Measurements from ENCODE around the gene PRSS53.
"Not testable (repeated sequence)": the region's sequence is repeated elsewhere in the genome, so short reads cannot be mapped to it uniquely, and the experiment has no call there.

The PRSS53 gene

GRCh38 chr16:31088459-31089183 lies at the start of gene PRSS53:
Gene PRSS53 (minus strand): TSS chr16:31088943. CDS start chr16:31088809, 134 bp downstream.
- H3K27ac Mint-ChIP-seq, result no peak within 1 kb of the TSS
- H3K36me3 Mint-ChIP-seq (ENCODE audit: low read depth), result peaks cover 10% of the 10 kb centered on the region
- DNase-seq (ENCODE audit: low spot score), result no peak
- H3K27me3 Mint-ChIP-seq (ENCODE audit: low read depth), result no peaks in the 10 kb centered on the region
- peaks cover 1% of the 10 kb centered on the region for H3K4me1 Mint-ChIP-seq (ENCODE audit: low read depth)
- no peaks in the 10 kb centered on the region for H3K9me3 Mint-ChIP-seq
- H3K4me3 Mint-ChIP-seq, result no peak within 1 kb of the TSS

DNA sequence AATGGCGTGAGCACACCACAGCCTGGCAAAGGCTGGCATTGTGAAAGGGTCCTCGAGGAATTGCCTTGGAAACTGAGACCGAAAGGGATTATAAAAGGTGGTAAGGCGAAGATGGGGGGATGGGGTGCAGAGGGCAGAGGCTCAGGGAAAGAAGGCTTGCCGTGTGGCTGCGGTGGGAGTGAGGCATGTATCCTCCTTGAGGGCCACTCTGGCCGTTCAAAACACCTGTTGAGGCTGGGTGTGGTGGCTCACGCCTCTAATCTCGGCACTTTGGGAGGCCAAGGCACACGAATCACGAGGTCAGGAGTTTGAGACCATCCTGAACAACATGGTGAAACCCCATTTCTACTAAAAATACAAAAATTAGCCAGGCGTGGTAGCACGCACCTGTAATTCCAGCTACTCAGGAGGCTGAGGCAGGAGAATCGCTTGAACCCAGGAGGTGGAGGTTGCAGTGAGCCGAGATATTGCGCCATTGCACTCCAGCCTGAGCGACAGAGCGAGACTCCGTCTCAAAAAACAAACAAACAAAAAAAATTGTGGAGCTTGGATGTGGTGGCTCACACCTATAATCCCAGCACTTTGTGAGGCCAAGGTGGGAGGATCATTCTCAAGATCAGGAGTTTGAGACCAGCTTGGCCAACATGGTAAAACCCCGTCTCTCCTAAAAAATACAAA lies 48.2 kb upstream of the PRSS53 start:
- not testable (repeated sequence) for H3K9me3 Mint-ChIP-seq

DNA sequence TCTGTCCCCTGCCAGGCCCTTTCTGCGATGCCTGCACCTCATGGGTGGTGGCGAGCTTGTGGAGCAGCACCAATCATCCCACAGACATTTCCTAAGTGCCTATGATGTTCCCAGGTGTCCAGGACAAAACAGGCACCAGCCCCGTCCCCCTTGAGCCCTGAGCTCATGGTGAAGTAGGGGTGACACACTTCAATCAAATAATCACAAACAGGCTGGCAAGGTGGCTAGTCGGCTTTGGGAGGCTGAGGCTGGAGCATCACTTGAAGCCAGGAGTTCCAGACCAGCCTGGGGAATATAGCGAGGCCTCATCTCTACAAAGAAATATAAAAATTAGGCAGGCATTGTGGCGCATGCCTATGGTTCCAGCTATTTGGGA lies 47.5 kb upstream of the PRSS53 start:
- Mint-ChIP-seq H3K4me3 (no peak overlapping the region), H3K9me3 (no peaks in the 10 kb centered on the region), H3K27me3 (ENCODE audit: low read depth) (no peaks in the 10 kb centered on the region), H3K36me3 (ENCODE audit: low read depth) (peaks cover 2% of the 10 kb centered on the region), H3K27ac (no peak overlapping the region), H3K4me1 (ENCODE audit: low read depth) (peaks cover 2% of the 10 kb centered on the region)
- DNase-seq (ENCODE audit: low spot score), result no peak

More for the DNA sequence above, 48.2 kb upstream of the PRSS53 start:
- H3K4me3 Mint-ChIP-seq; H3K27ac Mint-ChIP-seq; DNase-seq (ENCODE audit: low spot score); H3K4me1 Mint-ChIP-seq (ENCODE audit: low read depth); H3K36me3 Mint-ChIP-seq (ENCODE audit: low read depth); H3K27me3 Mint-ChIP-seq (ENCODE audit: low read depth): not testable (repeated sequence)

GRCh38 chr16:31135535-31136286 lies 47.0 kb upstream of the PRSS53 start, which contains the start of gene PRSS8:
Gene PRSS8 (minus strand): TSS chr16:31135727. CDS start chr16:31135498, 229 bp downstream.
- H3K27ac Mint-ChIP-seq, result no peak within 1 kb of the TSS
- DNase-seq (ENCODE audit: low spot score), result no peak
- H3K4me1 Mint-ChIP-seq (ENCODE audit: low read depth), result peaks cover 1% of the 10 kb centered on the region
- no peaks in the 10 kb centered on the region for H3K27me3 Mint-ChIP-seq (ENCODE audit: low read depth)
- H3K36me3 Mint-ChIP-seq (ENCODE audit: low read depth), result peaks cover 2% of the 10 kb centered on the region
- no peak within 1 kb of the TSS for H3K4me3 Mint-ChIP-seq
- no peaks in the 10 kb centered on the region for H3K9me3 Mint-ChIP-seq

- Mint-ChIP-seq H3K27ac (no peak overlapping the region), H3K4me3 (no peak overlapping the region), H3K9me3 (no peaks in the 10 kb centered on the region), H3K36me3 (ENCODE audit: low read depth) (peaks cover 2% of the 10 kb centered on the region), H3K4me1 (ENCODE audit: low read depth) (no peaks in the 10 kb centered on the region), H3K27me3 (ENCODE audit: low read depth) (no peaks in the 10 kb centered on the region)
- no peak for DNase-seq (ENCODE audit: low spot score)
Observed at GRCh38 chr16:31134625-31135534, 46.1 kb upstream of the PRSS53 start.

DNA sequence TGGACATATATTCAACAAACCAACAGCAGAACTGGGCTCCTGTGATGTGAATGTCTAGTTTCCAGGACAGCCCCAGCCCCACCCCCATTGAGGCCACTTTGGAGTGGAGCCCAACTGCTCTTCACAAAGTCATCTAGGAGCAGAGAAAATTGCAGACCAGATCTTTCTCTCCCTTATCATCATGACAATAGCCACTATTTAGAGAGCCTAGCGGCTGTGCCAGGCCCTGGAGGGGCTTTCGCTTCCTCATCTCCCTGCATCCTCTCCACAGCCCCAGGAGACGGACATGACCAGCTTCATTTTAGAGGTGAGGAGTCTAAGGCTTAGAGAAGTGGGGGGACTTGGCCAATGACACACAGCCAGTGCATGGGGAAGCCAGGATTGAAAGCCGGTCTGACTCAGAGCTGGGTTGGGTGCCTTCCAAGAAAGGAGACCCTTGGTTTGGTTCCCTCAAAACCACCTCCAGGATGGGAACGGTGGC lies 45.4 kb upstream of the PRSS53 start:
- Mint-ChIP-seq H3K36me3 (ENCODE audit: low read depth) (peaks cover 2% of the 10 kb centered on the region), H3K27me3 (ENCODE audit: low read depth) (no peaks in the 10 kb centered on the region), H3K27ac (no peak overlapping the region), H3K4me3 (no peak overlapping the region), H3K9me3 (no peaks in the 10 kb centered on the region), H3K4me1 (ENCODE audit: low read depth) (no peaks in the 10 kb centered on the region)
- no peak for DNase-seq (ENCODE audit: low spot score)

DNA sequence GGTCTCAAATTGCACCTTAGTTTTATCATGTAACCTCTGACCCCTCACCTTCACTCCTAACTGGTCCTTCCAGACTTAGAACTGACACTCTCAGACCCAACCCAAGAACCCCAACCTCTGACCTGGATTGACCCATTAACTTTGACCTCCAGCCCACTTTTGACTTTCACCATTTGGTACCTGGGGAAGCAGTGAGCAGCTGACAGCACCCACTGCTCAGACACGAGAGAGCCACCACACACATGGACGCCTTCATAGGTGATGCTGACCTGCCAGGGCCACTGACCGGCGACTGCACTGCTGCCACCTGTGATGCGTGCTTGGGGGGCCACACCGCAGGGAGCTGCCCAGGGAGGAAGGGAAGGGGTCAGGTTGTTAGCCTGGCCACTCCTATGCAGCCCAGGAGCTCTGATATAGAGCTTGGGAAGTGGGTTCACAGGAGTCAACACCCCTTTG lies 44.3 kb upstream of the PRSS53 start:
- no peak overlapping the region for H3K4me3 Mint-ChIP-seq
- H3K9me3 Mint-ChIP-seq, result no peaks in the 10 kb centered on the region
- H3K27ac Mint-ChIP-seq, result no peak overlapping the region
- no peaks in the 10 kb centered on the region for H3K27me3 Mint-ChIP-seq (ENCODE audit: low read depth)
- no peak for DNase-seq (ENCODE audit: low spot score)
- peaks cover 3% of the 10 kb centered on the region for H3K4me1 Mint-ChIP-seq (ENCODE audit: low read depth)
- peaks cover 2% of the 10 kb centered on the region for H3K36me3 Mint-ChIP-seq (ENCODE audit: low read depth)

DNA sequence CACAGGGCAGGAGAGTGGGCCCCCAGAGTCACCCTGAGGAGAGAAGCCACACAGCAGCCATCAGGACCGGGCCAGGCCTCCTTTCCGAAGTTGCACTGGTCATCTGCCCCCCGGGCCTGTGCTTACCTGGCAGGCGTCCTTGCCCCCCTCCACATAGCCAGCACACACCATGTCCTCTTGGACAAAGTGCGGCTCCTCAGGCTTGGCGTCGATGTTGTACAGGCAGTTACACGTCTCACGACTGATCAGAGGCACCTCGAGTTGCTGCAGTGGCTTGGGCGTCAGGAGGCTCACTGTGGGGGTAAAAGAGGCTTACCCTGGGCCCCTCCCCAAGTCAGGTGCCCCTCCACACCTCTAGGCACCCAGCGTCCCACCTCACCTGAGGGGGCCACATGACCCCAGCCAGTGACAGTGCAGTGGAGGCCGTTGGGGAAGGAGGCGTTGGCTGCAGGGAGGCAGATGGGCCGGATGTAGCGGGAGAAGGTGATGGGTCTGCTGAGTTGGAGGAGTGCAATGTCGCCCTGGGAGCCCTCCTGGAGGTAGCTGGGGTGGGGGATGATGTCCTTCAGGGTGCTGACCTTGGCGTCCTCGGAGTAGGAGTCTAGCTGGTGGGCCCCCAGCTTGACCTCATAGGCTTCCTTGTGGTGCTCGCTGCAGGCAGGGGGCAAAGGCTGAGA lies 43.7 kb upstream of the PRSS53 start:
- Mint-ChIP-seq H3K36me3 (ENCODE audit: low read depth) (peaks cover 7% of the 10 kb centered on the region), H3K4me1 (ENCODE audit: low read depth) (peaks cover 3% of the 10 kb centered on the region), H3K9me3 (no peaks in the 10 kb centered on the region), H3K4me3 (no peak overlapping the region), H3K27me3 (ENCODE audit: low read depth) (no peaks in the 10 kb centered on the region), H3K27ac (no peak overlapping the region)
- no peak for DNase-seq (ENCODE audit: low spot score)

GRCh38 chr16:31131841-31132271 lies 43.1 kb upstream of the PRSS53 start:
- Mint-ChIP-seq H3K4me1 (ENCODE audit: low read depth) (peaks cover 3% of the 10 kb centered on the region), H3K9me3 (no peaks in the 10 kb centered on the region), H3K4me3 (no peak overlapping the region), H3K27me3 (ENCODE audit: low read depth) (no peaks in the 10 kb centered on the region), H3K36me3 (ENCODE audit: low read depth) (peaks cover 9% of the 10 kb centered on the region), H3K27ac (no peak overlapping the region)
- no peak for DNase-seq (ENCODE audit: low spot score)

DNA sequence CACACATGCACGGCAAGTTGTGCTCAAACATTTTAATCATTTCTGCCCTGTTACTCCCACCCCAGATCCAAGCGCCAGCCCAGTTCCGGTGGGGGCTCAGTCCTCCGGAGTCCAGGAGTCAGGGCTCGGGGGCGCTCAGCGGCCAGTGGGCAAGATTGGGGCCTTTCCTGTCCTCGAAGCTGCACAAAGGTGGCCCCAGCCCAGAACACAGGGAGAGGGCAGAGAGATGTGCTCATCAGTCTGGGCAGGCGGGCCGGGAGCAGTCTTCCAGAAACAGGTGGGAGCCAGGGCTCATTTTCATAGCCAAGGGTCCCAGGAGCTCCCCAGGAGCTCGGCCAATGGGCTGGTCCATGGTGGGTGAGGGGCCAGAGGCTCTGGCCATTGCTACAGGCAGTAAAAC lies 42.7 kb upstream of the PRSS53 start:
- Mint-ChIP-seq H3K4me3 (no peak overlapping the region), H3K27ac (no peak overlapping the region), H3K27me3 (ENCODE audit: low read depth) (no peaks in the 10 kb centered on the region), H3K4me1 (ENCODE audit: low read depth) (peaks cover 3% of the 10 kb centered on the region), H3K9me3 (no peaks in the 10 kb centered on the region), H3K36me3 (ENCODE audit: low read depth) (peaks cover 10% of the 10 kb centered on the region)
- DNase-seq (ENCODE audit: low spot score), result no peak

- no peak overlapping the region for H3K4me3 Mint-ChIP-seq
- no peaks in the 10 kb centered on the region for H3K27me3 Mint-ChIP-seq (ENCODE audit: low read depth)
- no peaks in the 10 kb centered on the region for H3K9me3 Mint-ChIP-seq
- H3K36me3 Mint-ChIP-seq (ENCODE audit: low read depth), result peaks cover 14% of the 10 kb centered on the region
- no peak overlapping the region for H3K27ac Mint-ChIP-seq
- no peak for DNase-seq (ENCODE audit: low spot score)
- peaks cover 3% of the 10 kb centered on the region for H3K4me1 Mint-ChIP-seq (ENCODE audit: low read depth)
Observed at GRCh38 chr16:31130899-31131298, 42.2 kb upstream of the PRSS53 start.

- peaks cover 3% of the 10 kb centered on the region for H3K4me1 Mint-ChIP-seq (ENCODE audit: low read depth)
- no peak overlapping the region for H3K4me3 Mint-ChIP-seq
- no peaks in the 10 kb centered on the region for H3K27me3 Mint-ChIP-seq (ENCODE audit: low read depth)
- H3K27ac Mint-ChIP-seq, result no peak overlapping the region
- H3K9me3 Mint-ChIP-seq, result no peaks in the 10 kb centered on the region
- DNase-seq (ENCODE audit: low spot score), result no peak
- H3K36me3 Mint-ChIP-seq (ENCODE audit: low read depth), result peaks cover 16% of the 10 kb centered on the region
Observed at GRCh38 chr16:31130336-31130891, 41.7 kb upstream of the PRSS53 start.

Data from T-helper 2 cell treated with Interferon-gamma antibody and Interleukin-4, amounts not matched to agents 5 μg/mL and 100 μg/mL, for 36 hours (primary cell).